Large intestine (tissue), 3 donors: ENCODE measurements around the gene TRHDE. TPM values are rescaled to one million over a fixed set of nuclear protein-coding genes. Genes with fewer than 3 reads are reported as not detected.

Experiments used
- DNase-seq, 2 donors: peaks; one replicate each; pipeline versions ENCODE4 v3.0.0 to v3.0.0-alpha.2; 2013
- H3K27ac ChIP-seq: one replicate; pipeline ENCODE4 v1.5.1; 2013; ENCODE audit warnings: low read length
- H3K27me3 ChIP-seq: 2 replicates; pipeline ENCODE4 v1.6.1; 2013; ENCODE audit warnings: low read length; ENCODE audit not compliant: control insufficient read depth, insufficient read depth
- H3K36me3 ChIP-seq: 2 replicates; pipeline ENCODE4 v1.6.1; 2013; ENCODE audit warnings: low read length; ENCODE audit not compliant: control insufficient read depth, insufficient read depth
- H3K4me1 ChIP-seq: one replicate; pipeline ENCODE4 v1.6.1; 2013; ENCODE audit warnings: low read length; ENCODE audit not compliant: control insufficient read depth, insufficient read depth
- H3K4me3 ChIP-seq: one replicate; pipeline ENCODE4 v1.5.1; 2013; ENCODE audit warnings: low read length
- H3K9me3 ChIP-seq: one replicate; pipeline ENCODE4 v1.6.1; 2013; ENCODE audit warnings: mild to moderate bottlenecking, low read depth, low read length, moderate library complexity; ENCODE audit not compliant: control insufficient read depth
- WGBS: methylation state at CpG from one replicate; pipeline ENCODE4 v1.1.5; 2013; ENCODE audit warnings: low lambda C conversion rate; ENCODE audit not compliant: insufficient coverage; 5-methylcytosine and 5-hydroxymethylcytosine counted together
- polyA plus RNA-seq: library from polyadenylated mRNA; unstranded; fragments of 120-200 nt; gene quantifications from one replicate; pipeline ENCODE4 v1.2.1, GENCODE V29; 2013

TRHDE gene
- polyA plus RNA-seq, 1 donor: 14.2 TPM

DNA sequence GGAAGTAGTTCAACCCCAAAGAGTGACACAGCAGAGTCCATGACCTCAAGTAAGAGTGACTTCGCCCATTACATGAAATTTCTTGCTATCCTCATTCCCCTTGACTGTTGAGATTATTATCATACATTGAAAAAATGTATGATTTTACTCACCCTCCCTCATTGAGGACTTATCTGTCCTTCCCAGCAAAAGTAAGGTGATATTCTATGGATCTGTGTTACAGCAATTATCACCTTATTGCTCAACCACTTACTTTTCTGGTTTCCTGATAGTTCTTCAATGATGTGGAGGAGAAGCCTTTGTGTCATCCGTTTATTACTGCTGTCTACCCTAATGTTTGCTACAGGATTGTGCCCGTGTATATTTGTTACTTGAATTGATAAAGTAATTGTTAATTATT lies 306.2 kb downstream of the TRHDE start:
- peak in 1 of 2 donors; percentile 3 for DNase-seq
- H3K4me3 ChIP-seq: no peak overlapping the region
- no peaks in the 10 kb centered on the region for H3K4me1 ChIP-seq
- H3K27me3 ChIP-seq: no peaks in the 10 kb centered on the region
- no peak overlapping the region for H3K27ac ChIP-seq
- H3K9me3 ChIP-seq: no peaks in the 10 kb centered on the region
- WGBS: 83% methylated on average over 1 of the region's 3 CpGs
- H3K36me3 ChIP-seq: no peaks in the 10 kb centered on the region

GRCh38 chr12:72586456-72586855 lies 314.3 kb downstream of the TRHDE start:
- H3K36me3 ChIP-seq: no peaks in the 10 kb centered on the region
- H3K9me3 ChIP-seq: no peaks in the 10 kb centered on the region
- WGBS: no CpG with 5 or more reads among the region's 3 CpGs
- no peaks in the 10 kb centered on the region for H3K27me3 ChIP-seq
- H3K27ac ChIP-seq: no peak overlapping the region
- DNase-seq: no peak
- H3K4me3 ChIP-seq: no peak overlapping the region
- H3K4me1 ChIP-seq: no peaks in the 10 kb centered on the region

DNA sequence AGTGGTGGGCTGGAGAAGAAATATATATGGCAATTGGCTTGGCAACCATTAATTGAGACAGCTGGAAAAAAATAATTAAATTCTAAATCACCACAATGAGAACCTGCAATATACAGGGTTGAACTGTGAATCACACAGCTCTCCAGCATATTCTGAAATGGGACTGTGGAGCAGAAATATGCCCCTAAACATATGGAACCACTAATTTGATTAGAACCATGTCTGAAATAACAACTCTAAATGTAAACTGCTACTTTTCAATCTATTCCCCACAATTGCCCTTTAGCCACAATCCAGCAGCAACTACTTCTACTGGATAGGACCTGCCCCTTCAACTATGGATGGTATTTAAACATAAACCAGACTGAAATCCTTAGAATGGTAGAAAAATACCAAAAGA lies 330.4 kb downstream of the TRHDE start:
- Histone ChIP-seq H3K36me3 (no peaks in the 10 kb centered on the region), H3K27ac (no peak overlapping the region), H3K27me3 (no peaks in the 10 kb centered on the region), H3K4me1 (no peaks in the 10 kb centered on the region), H3K9me3 (peaks cover 12% of the 10 kb centered on the region), H3K4me3 (no peak overlapping the region)
- no peak for DNase-seq

DNA sequence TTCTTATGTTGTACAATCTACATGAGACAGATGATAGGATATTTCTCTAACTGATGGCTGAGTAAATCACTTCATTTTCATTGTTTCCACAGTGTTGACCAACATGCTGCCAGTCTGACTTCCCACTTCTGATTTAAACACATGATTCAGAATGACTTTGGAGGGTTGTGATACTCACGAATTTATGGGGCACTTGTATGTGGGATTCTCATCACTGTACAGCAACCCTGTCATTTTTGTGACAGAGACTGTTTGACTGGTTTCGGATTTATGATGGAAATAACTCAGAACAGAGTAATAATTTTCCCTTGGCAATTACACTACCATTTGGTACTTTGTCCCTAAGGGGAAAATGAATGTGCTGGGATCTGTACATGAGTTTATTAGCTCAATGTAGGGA lies 333.8 kb downstream of the TRHDE start:
- no CpG with 5 or more reads among the region's 2 CpGs for WGBS
- no peak overlapping the region for H3K27ac ChIP-seq

GRCh38 chr12:72610342-72610741 lies 338.2 kb downstream of the TRHDE start:
- Histone ChIP-seq H3K9me3 (no peaks in the 10 kb centered on the region), H3K27ac (no peak overlapping the region), H3K36me3 (peaks cover 2% of the 10 kb centered on the region), H3K4me1 (no peaks in the 10 kb centered on the region), H3K4me3 (no peak overlapping the region), H3K27me3 (no peaks in the 10 kb centered on the region)
- no peak for DNase-seq
- WGBS: 60% methylated on average over 1 of the region's 10 CpGs

More for the DNA sequence above, 333.8 kb downstream of the TRHDE start:
- Histone ChIP-seq H3K4me3 (no peak overlapping the region), H3K27me3 (no peaks in the 10 kb centered on the region), H3K36me3 (peaks cover 1% of the 10 kb centered on the region), H3K4me1 (no peaks in the 10 kb centered on the region), H3K9me3 (no peaks in the 10 kb centered on the region)
- DNase-seq: no peak

GRCh38 chr12:72610854-72611358 lies 338.7 kb downstream of the TRHDE start:
- Histone ChIP-seq H3K4me3 (no peak overlapping the region), H3K9me3 (no peaks in the 10 kb centered on the region), H3K27ac (no peak overlapping the region), H3K4me1 (no peaks in the 10 kb centered on the region), H3K36me3 (peaks cover 2% of the 10 kb centered on the region), H3K27me3 (no peaks in the 10 kb centered on the region)
- no CpG with 5 or more reads among the region's 1 CpG for WGBS
- no peak for DNase-seq

GRCh38 chr12:72612171-72612570 lies 340.0 kb downstream of the TRHDE start:
- H3K27me3 ChIP-seq: no peaks in the 10 kb centered on the region
- no peak overlapping the region for H3K4me3 ChIP-seq
- no peaks in the 10 kb centered on the region for H3K9me3 ChIP-seq
- H3K36me3 ChIP-seq: peaks cover 2% of the 10 kb centered on the region
- no peak for DNase-seq
- no peaks in the 10 kb centered on the region for H3K4me1 ChIP-seq
- WGBS: no CpG with 5 or more reads among the region's 2 CpGs
- H3K27ac ChIP-seq: no peak overlapping the region

- Histone ChIP-seq H3K27ac (no peak overlapping the region), H3K4me3 (no peak overlapping the region), H3K36me3 (peaks cover 4% of the 10 kb centered on the region), H3K4me1 (peaks cover 5% of the 10 kb centered on the region), H3K9me3 (no peaks in the 10 kb centered on the region), H3K27me3 (no peaks in the 10 kb centered on the region)
- DNase-seq: no peak
- WGBS: 98% methylated on average over 6 of the region's 6 CpGs
These were observed 346.6 kb downstream of the TRHDE start for GRCh38 chr12:72618764-72619163.

DNA sequence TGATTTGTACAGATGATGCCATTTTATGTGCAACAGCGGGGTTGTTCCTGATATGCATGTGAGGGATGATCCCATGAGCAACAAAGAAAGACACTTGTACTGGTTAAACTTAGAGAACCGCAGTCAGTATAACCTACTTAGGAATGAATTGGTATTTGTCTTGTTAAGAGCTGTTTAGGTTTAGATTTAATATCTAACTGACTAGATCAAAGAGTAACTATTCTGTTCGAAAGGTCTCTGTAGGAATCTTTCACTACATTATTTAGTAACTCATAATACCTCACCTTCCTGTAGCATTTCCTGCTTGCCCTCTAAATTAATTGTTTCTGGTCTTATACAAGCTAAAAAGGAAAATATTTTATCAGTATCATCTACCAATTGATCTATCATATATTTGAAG lies 350.4 kb downstream of the TRHDE start:
- H3K4me1 ChIP-seq: peaks cover 5% of the 10 kb centered on the region
- H3K27ac ChIP-seq: no peak overlapping the region
- no peak overlapping the region for H3K4me3 ChIP-seq
- H3K36me3 ChIP-seq: peaks cover 4% of the 10 kb centered on the region
- peak in 1 of 2 donors; percentile 27 for DNase-seq
- no peaks in the 10 kb centered on the region for H3K27me3 ChIP-seq
- whole genome bisulfite sequencing: 60% methylated on average over 2 of the region's 3 CpGs
- H3K9me3 ChIP-seq: no peaks in the 10 kb centered on the region

GRCh38 chr12:72631926-72632685 lies 359.9 kb downstream of the TRHDE start:
- H3K27ac ChIP-seq: no peak overlapping the region
- H3K4me1 ChIP-seq: no peaks in the 10 kb centered on the region
- WGBS: 80% methylated on average over 1 of the region's 4 CpGs
- H3K9me3 ChIP-seq: no peaks in the 10 kb centered on the region
- no peak overlapping the region for H3K4me3 ChIP-seq
- DNase-seq: no peak
- peaks cover 5% of the 10 kb centered on the region for H3K36me3 ChIP-seq
- H3K27me3 ChIP-seq: no peaks in the 10 kb centered on the region

DNA sequence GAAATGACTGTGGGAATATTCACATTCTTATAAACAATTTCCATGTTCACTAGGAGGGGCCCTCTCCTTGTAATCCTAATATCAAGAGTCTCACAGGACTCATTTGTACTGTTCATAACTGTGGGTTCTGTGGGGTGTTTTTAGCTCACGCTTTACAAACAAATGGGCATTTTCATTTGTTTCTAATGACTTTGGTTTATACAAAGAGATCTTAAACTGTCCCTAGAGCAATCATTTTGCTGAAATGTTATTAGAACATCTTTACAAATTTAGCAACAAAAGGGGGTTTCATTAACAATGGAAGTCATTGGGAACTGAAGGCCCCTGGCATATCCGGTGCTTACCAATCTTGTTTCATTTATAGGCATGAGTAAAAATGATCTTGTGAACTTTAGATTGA lies 370.5 kb downstream of the TRHDE start:
- no peaks in the 10 kb centered on the region for H3K9me3 ChIP-seq
- no peak for DNase-seq
- H3K4me3 ChIP-seq: no peak overlapping the region
- H3K27me3 ChIP-seq: no peaks in the 10 kb centered on the region
- no CpG with 5 or more reads among the region's 2 CpGs for WGBS
- peaks cover 7% of the 10 kb centered on the region for H3K36me3 ChIP-seq
- no peak overlapping the region for H3K27ac ChIP-seq
- no peaks in the 10 kb centered on the region for H3K4me1 ChIP-seq
